HL-60/S4 (cell line): ENCODE measurements around the gene HTR2A.
"Not testable (repeated sequence)": the region's sequence is repeated elsewhere in the genome, so short reads cannot be mapped to it uniquely, and the experiment has no call there.

ENCODE experiments used
- in situ Hi-C: fragments of 300-500 bp; cut with MboI; formaldehyde crosslinking; loops from 2 replicates; pipeline ENCODE4 v1.14.3; 2022; ENCODE audit warnings: low sequenced_read_pairs

HTR2A gene

GRCh38 chr13:46816371-46816770, 80.5 kb downstream of the HTR2A start:
- in situ Hi-C loops: no loop called here

GRCh38 chr13:46812301-46812797, 84.5 kb downstream of the HTR2A start:
- in situ Hi-C loops: no loop called here

- in situ Hi-C loops: no loop called here
Measured at GRCh38 chr13:46810440-46810839, 86.4 kb downstream of the HTR2A start.

GRCh38 chr13:46804921-46805320, 91.9 kb downstream of the HTR2A start:
- in situ Hi-C loops: not testable (repeated sequence)

- in situ Hi-C loops: no loop called here
Measured at GRCh38 chr13:46804391-46804815, 92.5 kb downstream of the HTR2A start.

GRCh38 chr13:46803586-46803985, 93.3 kb downstream of the HTR2A start:
- in situ Hi-C loops: no loop called here

GRCh38 chr13:46801858-46802257, 95.0 kb downstream of the HTR2A start:
- in situ Hi-C loops: no loop called here

GRCh38 chr13:46799139-46799538, 97.7 kb downstream of the HTR2A start:
- in situ Hi-C loops: no loop called here

- in situ Hi-C loops: no loop called here
Measured at GRCh38 chr13:46797501-46798237, 99.2 kb downstream of the HTR2A start.

GRCh38 chr13:46796515-46797474, 100.1 kb downstream of the HTR2A start, which contains the start of gene ESD:
Gene ESD (minus strand): TSS chr13:46797161. CDS start chr13:46791413, 5,748 bp downstream.
- in situ Hi-C loops: no loop called here

- in situ Hi-C loops: no loop called here
Measured at GRCh38 chr13:46796129-46796514, 100.7 kb downstream of the HTR2A start.

- in situ Hi-C loops: no loop called here
Measured at GRCh38 chr13:46795321-46795720, 101.5 kb downstream of the HTR2A start.

- in situ Hi-C loops: no loop called here
Measured at GRCh38 chr13:46783504-46783903, 113.3 kb downstream of the HTR2A start.

GRCh38 chr13:46782691-46783090, 114.2 kb downstream of the HTR2A start:
- in situ Hi-C loops: no loop called here

- in situ Hi-C loops: no loop called here
Measured at GRCh38 chr13:46782066-46782465, 114.8 kb downstream of the HTR2A start.
